RPMI7951 (cell line): ENCODE data around the gene TOP2A. TPM values are rescaled to one million over a fixed set of nuclear protein-coding genes. Genes with fewer than 3 reads are reported as not detected.
A peak's percentile ranks its signal among the peaks of the same experiment; 100 is the strongest.

ENCODE experiments used
- DNase-seq: peaks from one replicate; pipeline ENCODE4 v3.0.0-alpha.2; 2012; ENCODE audit warnings: low read depth
- total RNA-seq: library from RNA; depleted of rRNA; stranded (reverse); fragments of >200 nt; shearing (Covaris generic); gene quantifications from 2 replicates; pipeline ENCODE4 v1.2.3, GENCODE V29; 2014; rRNA removed

The TOP2A gene, protein sequence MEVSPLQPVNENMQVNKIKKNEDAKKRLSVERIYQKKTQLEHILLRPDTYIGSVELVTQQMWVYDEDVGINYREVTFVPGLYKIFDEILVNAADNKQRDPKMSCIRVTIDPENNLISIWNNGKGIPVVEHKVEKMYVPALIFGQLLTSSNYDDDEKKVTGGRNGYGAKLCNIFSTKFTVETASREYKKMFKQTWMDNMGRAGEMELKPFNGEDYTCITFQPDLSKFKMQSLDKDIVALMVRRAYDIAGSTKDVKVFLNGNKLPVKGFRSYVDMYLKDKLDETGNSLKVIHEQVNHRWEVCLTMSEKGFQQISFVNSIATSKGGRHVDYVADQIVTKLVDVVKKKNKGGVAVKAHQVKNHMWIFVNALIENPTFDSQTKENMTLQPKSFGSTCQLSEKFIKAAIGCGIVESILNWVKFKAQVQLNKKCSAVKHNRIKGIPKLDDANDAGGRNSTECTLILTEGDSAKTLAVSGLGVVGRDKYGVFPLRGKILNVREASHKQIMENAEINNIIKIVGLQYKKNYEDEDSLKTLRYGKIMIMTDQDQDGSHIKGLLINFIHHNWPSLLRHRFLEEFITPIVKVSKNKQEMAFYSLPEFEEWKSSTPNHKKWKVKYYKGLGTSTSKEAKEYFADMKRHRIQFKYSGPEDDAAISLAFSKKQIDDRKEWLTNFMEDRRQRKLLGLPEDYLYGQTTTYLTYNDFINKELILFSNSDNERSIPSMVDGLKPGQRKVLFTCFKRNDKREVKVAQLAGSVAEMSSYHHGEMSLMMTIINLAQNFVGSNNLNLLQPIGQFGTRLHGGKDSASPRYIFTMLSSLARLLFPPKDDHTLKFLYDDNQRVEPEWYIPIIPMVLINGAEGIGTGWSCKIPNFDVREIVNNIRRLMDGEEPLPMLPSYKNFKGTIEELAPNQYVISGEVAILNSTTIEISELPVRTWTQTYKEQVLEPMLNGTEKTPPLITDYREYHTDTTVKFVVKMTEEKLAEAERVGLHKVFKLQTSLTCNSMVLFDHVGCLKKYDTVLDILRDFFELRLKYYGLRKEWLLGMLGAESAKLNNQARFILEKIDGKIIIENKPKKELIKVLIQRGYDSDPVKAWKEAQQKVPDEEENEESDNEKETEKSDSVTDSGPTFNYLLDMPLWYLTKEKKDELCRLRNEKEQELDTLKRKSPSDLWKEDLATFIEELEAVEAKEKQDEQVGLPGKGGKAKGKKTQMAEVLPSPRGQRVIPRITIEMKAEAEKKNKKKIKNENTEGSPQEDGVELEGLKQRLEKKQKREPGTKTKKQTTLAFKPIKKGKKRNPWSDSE (N-terminal part only)
- 303 and 315 TPM in 2 replicates for total RNA-seq

- peak; percentile 100 for DNase-seq
Measured at GRCh38 chr17:40417609-40418427, at the start of gene TOP2A. TSS of gene TOP2A (minus strand) at chr17:40417896. CDS start at chr17:40417791, 105 bp downstream.

DNA sequence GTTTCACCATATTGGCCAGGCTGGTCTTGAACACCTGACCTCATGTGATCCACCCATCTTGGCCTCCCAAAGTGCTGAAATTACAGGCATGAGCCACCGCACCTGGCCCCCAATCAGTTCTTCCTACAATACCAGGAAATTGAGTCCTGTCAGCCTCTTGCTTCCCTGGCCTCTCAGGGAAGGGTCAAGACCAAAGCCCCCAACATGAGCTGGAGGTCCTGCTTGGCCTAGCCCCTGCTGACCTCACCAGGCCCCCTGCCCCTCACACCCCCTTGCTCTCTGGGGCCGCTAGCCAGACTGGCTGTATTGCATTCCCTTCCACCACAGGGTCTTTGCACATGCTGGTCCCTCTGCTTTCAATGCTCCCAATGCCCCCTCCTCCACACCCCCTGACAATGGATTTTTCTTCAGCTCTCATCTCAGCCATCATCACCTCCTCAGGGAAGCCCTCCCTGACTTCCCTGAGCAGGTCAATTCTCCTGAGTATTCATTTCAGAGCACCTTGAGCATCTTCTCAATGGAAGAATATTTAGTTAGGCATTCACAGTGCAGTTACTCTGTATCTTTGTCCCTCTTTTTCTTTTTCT lies 49.7 kb upstream of the TOP2A start:
- no peak for DNase-seq

GRCh38 chr17:40466298-40466971 lies 48.7 kb upstream of the TOP2A start:
- DNase-seq, result no peak

DNA sequence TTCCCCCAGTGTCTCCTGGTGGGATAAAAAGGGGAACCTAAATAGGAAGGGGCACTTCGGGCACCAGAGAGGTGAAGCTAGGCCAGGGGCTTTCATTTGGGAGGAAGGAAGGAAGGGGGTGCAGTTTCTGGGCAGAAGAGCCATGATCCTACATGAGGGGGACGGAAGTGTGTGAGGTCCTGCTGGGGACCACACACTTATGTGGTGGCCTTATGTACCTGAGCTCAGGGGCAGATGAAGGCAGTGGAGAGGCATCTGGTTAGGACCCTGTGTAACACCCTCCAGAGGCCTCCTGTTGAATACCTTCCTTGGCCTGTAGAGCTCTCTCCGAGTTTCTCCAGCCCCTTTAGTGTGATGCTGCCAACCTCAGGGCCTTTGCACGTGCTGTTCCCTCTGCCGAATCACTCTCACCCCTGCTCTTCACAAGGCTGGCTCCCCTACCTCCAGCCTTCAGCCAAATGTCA lies 46.7 kb upstream of the TOP2A start:
- DNase-seq, result no peak

DNA sequence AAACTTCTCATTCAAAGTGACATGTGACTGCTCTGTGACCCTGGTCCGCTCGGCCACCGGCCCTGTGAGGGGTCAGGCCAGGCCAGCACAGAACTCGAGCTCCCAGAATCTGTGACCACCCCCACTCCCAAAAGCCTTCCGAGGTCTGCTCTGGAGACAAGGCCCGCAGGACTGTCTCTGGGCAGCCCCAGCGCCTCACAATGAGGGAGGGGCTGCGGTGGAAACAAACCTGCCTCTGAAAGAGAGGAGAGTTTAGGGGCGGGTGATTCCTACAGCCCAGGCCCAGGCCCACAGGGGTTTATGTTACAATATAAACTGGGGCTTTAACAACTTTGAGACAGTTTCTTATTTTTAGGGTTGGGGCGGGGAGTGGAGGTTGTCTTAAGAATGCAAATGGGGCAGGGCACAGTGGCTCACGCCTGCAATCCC lies 45.4 kb upstream of the TOP2A start:
- no peak for DNase-seq

DNA sequence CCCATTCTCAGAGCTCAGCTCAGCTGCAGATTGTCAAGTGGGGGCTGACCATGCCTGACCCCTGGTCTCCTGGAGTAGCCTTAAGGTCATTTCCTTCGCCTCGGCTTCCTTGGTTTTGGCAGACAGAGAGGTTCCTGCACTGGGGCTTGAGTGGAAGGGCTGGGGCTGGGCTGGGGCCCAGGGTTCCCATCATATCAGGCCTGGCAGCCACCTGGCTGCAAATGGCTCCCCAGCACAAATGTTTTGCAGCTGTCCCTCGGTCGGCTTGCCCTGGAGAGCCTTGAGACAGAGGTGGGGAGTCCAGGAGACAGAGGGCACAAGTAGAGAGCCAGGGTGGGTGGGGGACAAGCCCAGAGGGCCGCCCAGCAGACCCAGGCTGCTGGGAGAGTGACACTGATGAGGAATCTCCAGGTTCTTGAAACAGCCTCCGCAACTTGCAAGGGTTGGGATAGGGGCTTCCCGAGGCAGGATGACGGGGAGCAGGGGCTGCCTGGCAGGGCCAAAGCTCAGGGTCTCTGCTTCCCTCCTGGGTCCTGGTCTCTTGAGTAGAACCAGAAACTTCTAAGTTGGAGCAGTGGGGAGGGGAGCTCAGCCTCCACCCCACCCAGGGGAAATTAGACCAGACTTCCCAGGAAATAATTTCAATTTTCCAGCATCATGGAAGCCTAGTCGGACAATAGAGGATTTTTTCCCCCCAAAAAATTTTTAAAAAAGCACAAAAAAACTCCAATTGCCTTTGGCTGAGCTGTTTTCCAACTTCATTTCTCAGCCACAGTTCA lies 44.8 kb upstream of the TOP2A start:
- no peak for DNase-seq

DNA sequence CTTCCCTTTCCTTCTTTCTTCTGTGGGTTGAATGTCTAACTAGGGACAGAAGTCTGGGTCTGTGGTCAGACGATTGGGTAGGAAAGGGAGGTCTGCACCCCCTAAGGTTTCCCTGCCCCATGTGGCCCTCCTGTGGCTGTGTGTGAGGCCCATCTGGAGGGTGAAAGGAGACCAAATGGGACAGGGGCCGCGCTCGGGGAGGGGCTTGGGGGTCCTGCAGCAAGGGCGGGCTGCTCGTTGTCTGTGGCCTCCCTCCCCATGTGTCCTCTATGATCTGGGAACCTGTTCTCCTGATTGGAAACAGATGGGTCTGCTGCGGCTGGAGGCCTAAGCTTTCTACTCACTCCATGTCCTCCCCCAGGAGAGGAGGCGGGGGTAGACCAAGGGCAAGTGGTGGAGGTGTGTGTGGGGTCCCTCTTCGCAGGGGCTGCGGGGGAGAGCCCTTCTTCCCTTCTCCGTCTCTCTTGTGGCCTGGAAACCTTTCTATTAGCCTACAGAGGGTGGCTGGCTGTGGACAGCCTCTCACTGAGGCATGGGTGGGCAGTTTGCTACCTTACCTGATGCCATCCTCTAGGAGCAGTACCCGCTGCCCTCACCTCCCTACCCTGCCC lies 44.1 kb upstream of the TOP2A start:
- DNase-seq, result no peak

GRCh38 chr17:40460968-40461731 lies 43.5 kb upstream of the TOP2A start:
- DNase-seq, result no peak

DNA sequence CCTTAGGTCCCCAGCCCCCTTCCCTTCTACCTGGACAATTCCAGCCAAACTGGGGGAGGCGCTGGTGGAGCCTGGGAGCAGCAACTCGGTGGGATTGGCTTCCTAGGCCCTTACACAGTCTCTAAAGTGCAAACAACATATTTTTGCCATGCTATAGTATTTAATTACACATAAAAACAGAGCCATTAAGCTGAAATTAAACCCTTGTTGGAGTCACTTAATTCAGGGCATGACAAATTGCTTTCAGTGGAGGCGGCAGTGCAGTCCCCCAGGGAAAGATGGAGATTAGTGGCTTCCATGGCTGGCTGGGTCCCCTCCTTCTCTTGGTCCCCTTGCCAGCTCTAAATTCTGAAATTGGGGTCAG lies 42.9 kb upstream of the TOP2A start:
- DNase-seq, result no peak

- no peak for DNase-seq
Measured at GRCh38 chr17:40459636-40460603, 42.2 kb upstream of the TOP2A start.

DNA sequence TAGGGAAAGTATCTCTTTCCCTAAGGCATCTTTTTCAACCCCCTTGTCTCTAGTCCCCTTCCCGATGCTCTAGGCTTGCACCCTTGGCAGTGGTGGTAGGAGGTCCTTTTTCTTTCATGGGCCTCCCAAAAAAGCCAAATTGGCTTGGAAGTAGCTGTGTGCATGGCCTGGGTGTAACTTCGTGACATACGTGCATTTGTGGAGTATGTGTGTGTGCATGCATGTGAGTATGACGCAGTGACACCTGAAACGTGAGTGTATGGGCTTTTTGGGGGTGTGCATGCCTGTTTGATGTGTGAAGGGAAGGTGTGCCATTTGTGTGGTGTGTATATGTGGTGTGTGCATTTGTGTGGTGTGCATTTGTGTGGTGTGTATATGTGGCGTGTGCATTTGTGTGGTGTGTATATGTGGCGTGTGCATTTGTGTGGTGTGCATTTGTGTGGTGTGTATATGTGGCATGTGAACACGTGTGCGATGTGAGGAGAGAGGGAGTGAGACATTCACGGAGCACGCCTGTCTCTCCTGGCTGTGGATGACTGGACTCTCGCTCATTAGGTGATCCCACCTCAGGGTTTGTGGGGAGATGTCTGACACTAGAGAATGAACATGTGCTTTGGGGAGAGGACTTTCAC lies 41.3 kb upstream of the TOP2A start:
- DNase-seq, result no peak

DNA sequence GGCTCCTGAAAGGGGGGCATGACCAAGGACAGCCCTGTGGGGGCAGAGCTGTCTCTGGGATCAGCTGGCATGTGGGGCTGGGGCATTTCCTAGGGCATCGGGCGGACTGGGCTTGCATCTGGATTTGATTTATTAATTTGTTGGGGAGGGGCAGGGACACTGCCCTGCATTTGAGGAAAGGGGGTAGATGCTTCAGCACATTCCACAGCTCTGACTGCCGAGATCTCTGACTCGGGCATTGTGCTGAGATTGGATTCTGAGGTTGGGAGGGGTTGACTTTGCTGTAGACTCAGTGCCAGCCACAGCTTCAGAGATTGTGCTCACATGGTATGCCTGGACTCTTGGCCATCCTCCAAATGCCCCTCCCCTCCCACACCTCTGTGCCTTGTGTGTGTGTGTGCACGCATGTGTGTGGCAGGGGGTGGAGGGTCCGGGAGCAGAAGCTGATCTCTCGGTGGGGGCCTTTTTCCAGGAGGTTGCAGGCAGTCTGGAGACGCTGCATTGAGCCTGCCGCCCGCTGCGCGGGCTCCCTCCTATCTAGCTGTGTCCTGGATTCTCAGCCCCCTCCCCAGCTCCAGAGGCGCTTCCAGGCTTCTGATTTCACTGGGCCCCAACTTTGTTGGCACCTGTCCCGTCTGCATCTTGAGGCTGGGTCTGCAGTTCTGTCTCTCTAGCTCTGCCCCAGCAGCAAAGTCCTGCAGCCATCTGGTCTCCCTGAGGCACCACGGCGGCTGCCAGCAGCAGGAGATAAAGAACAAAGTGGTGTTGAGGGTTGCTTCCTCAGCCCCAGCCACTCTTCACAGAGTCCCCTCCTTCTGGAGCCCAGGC lies 40.5 kb upstream of the TOP2A start:
- DNase-seq, result peak; percentile 73

GRCh38 chr17:40457369-40457768 lies 39.7 kb upstream of the TOP2A start:
- no peak for DNase-seq

- DNase-seq, result no peak
Measured at GRCh38 chr17:40456396-40456951, 38.8 kb upstream of the TOP2A start.

DNA sequence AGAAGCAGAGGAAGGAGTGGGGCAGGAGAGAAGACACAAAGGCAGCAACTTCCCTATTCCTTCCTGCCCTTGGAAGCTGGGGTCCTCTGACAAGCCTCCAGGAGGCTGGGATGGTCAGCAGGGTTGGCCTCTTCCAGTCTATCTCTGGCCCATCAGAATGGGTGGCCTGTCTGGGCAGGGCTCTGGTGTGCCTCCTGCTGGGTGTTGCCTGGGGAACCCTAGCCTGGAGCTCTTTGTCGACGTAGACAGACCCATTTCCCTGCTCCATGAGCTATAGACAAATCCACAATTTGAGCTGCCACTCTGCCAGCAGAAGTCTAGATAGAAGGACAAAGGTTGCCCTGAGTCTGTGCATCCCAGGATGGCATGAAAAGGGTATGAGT lies 36.9 kb upstream of the TOP2A start:
- DNase-seq, result no peak
